LNCAP (cell line): ENCODE measurements around the gene RNPS1.

Experiments
- CTCF ChIP-seq: fragments of 450-650 bp; IDR thresholded peaks from 2 replicates; pipeline ENCODE4 v1.5.1; 2017; ENCODE audit warnings: mild to moderate bottlenecking

RNPS1 gene

DNA sequence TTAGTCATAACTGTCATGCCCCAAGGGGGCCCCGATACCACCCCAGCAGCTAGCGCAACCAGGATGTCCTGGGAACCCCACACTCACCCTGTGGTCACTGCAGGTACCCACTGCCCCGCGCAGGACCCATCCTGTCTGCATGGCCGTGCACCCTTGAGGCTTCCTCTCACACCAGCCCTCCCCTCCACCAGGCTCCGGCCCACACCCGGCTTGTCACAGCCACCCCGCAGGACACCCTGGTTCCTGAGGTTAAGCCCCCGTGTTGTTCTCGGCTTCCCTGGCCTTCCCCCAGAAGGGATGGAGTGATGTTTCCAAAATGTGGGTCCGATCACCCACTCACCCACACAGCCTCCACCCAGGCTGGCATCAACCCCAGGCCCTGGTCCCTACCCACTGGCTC lies 24.1 kb downstream of the RNPS1 start:
- TF ChIP-seq CTCF: no peak

DNA sequence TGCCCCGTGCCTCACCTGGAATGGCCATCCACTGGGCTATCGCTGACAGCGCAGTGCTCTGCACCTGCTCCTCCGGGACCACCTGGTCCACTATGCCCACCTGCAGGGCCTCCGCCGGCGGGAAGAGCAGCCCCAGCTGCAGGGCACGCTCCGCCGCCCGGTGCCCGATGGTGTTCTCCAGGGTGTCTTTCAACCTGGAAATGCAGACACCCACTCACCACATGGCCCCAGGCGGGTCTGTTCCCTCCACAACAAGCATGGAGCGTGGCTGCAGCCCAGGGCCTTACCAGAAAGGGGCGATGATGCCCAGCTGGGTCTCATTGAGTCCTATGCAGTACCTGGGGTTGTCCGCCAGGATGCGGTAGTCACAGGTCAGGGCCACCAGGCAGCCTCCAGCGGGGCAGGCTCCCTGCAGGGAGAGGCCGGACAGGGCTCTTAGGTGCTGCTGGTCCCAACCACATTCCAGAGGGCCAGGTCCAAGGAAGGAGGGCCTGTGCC lies 24.8 kb downstream of the RNPS1 start:
- no peak for TF ChIP-seq CTCF

GRCh38 chr16:2242598-2242997 lies 25.3 kb downstream of the RNPS1 start:
- TF ChIP-seq CTCF: no peak

GRCh38 chr16:2238838-2239675 lies 28.9 kb downstream of the RNPS1 start:
- TF ChIP-seq CTCF: no peak

DNA sequence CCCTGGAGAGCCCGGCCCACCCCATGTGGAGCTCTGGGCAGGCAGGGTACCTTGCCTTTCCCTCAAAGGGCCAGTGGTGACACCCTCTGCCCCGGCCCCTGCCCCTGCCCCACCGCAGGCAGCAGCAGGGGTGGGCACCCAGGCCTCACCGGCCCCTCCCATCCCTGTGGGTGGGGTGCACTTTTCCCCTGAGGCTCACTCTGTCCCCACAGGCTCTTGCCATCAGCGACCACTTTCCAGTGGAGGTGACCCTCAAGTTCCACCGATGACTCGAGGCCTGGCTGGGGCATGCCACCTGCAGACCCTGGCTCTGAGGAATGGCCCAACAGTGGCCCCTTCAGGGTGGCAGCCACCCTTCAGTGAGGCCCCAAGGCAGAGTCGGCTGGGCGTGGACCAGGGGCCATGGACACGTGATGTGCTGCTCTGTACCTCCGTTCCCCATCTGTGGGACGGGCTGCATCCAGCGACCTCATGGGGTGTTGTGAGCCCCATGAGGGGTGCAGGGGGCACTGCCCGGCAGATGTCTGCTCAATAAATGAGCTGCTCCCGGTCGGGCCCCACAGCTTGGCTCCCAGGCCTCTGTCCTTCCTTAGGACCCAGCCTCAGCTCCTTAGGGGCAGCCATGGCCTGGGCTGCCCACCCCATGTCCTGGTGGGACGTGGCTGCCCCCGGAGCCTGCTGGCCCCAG lies 29.6 kb downstream of the RNPS1 start:
- TF ChIP-seq CTCF: no peak

GRCh38 chr16:2237493-2238149 lies 30.3 kb downstream of the RNPS1 start:
- TF ChIP-seq CTCF: no peak

GRCh38 chr16:2237102-2237482 lies 30.8 kb downstream of the RNPS1 start:
- no peak for TF ChIP-seq CTCF
